DMS153 treated with DMSO at 0.1 percent for 48 hours (cell line): Measurements from ENCODE around the gene PLCB3.
"Not testable (repeated sequence)": the region's sequence is repeated elsewhere in the genome, so short reads cannot be mapped to it uniquely, and the experiment has no call there.

Experiments
- DNase-seq: peaks from one replicate; lab custom pipeline; 2025; ENCODE audit not compliant: unreplicated experiment; lab: John Stamatoyannopoulos, UW

PLCB3 gene

GRCh38 chr11:64303109-64304031, 52.0 kb downstream of the PLCB3 start:
- DNase-seq: no peak

GRCh38 chr11:64304032-64304315, 52.6 kb downstream of the PLCB3 start:
- DNase-seq: no peak

- DNase-seq: peak; percentile 83
Observed at GRCh38 chr11:64304316-64305072, 53.2 kb downstream of the PLCB3 start.

- DNase-seq: peak; percentile 99
Observed at GRCh38 chr11:64305075-64305690, 53.9 kb downstream of the PLCB3 start, which contains the start of gene ESRRA. ESRRA (plus strand) TSS chr11:64305524; CDS start chr11:64307180, 1,656 bp downstream.

- peak; percentile 10 for DNase-seq
Observed at GRCh38 chr11:64305691-64306562, 54.6 kb downstream of the PLCB3 start.

- no peak for DNase-seq
Observed at GRCh38 chr11:64306563-64306875, 55.2 kb downstream of the PLCB3 start.

- no peak for DNase-seq
Observed at GRCh38 chr11:64306876-64307622, 55.7 kb downstream of the PLCB3 start.

GRCh38 chr11:64307795-64308194, 56.5 kb downstream of the PLCB3 start:
- DNase-seq: not testable (repeated sequence)

GRCh38 chr11:64312947-64313346, 61.6 kb downstream of the PLCB3 start:
- no peak for DNase-seq

- no peak for DNase-seq
Observed at GRCh38 chr11:64313491-64314145, 62.3 kb downstream of the PLCB3 start.

GRCh38 chr11:64314146-64314804, 62.9 kb downstream of the PLCB3 start:
- no peak for DNase-seq

- no peak for DNase-seq
Observed at GRCh38 chr11:64314805-64315561, 63.7 kb downstream of the PLCB3 start.

- not testable (repeated sequence) for DNase-seq
Observed at GRCh38 chr11:64315667-64316526, 64.6 kb downstream of the PLCB3 start.

- no peak for DNase-seq
Observed at GRCh38 chr11:64316672-64317324, 65.5 kb downstream of the PLCB3 start.

- DNase-seq: peak; percentile 90
Observed at GRCh38 chr11:64317325-64317960, 66.1 kb downstream of the PLCB3 start, which contains the start of gene TRMT112. TRMT112 (minus strand) TSS chr11:64317559; CDS start chr11:64317526, 33 bp downstream.
